ENCODE data around the gene HMX3.

Gene HMX3

DNA sequence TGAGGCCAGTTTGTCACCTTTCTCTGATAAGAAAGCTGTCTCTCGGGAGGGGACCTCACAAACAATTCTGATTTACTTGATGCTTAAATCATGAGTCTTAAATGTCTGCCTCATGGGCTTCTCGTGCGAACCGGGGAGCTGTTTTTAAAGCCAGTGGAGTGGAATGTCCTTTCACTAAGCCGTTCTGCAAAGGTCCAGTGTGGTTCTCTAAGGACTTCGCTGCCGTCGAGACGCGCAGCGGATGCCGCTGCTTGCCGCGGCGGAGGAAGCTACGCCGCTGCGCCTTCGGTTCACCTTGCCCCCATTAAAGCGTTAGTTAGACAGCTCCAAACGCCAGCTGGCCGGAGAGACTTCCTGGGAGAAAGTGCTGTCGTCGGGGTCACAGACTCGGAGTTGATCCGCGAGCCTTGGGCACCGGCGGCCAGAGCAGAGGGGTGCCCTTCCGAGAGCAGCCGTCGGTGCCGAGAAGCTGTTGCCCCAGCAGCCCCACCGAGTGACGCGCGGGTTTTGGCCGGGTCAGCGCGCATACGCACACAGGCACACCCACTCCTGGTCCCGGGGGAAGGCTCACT lies 1.3 kb upstream of the HMX3 start:
- DNase-seq (ENCODE audit: low read depth, low spot score): no peak

DNA sequence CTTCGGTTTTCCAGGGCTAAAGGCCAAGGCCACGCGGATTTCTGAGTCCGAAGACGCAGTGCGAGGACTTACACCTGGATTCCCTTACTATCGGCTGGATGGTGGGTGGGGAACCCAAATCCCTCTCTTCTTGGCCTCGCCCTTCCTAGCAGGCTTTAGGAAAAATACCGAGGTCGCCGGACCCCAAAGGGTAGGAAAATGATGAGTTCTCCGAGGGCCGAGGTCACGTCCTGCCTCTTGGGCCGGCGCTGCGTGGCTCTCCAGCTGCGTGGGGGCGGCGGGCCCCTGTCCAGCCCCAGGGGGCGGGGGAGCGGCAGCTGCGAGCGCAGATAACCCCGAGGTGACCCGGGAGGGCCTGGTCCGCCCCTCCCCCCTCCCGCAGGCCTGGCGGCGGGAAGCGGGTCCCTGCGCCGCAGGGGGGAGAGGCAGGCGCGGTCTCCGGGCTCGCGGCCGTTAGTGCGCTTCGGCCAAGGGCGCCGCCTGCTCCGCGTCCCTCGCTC lies 805 bp upstream of the HMX3 start:
- no peak for DNase-seq (ENCODE audit: low read depth, low spot score)

DNA sequence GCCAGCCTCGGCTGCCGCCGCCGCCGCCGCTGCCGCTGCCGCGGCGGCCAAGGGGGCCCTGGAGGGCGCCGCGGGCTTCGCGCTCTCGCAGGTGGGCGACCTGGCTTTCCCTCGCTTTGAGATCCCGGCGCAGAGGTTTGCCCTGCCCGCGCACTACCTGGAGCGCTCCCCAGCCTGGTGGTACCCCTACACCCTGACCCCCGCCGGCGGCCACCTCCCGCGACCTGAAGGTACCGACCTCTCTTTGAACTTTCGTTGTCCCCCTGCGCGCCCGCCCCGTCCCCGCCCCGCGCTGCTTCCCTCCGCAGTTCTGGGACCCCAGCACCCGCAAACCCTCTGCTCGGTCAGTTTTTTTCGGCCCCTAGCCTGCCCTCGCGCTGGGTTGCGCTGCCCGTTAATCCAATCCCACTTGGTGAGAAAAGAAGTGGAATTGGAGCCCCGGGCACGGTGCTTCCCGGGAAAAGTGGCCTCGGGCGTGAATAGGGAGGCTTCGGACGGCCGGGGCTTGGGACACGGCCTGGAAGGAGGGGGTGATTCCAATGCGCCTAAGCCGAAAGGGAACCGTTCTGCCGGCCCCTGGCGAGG lies 543 bp downstream of the HMX3 start:
- DNase-seq (ENCODE audit: low read depth, low spot score): no peak

DNA sequence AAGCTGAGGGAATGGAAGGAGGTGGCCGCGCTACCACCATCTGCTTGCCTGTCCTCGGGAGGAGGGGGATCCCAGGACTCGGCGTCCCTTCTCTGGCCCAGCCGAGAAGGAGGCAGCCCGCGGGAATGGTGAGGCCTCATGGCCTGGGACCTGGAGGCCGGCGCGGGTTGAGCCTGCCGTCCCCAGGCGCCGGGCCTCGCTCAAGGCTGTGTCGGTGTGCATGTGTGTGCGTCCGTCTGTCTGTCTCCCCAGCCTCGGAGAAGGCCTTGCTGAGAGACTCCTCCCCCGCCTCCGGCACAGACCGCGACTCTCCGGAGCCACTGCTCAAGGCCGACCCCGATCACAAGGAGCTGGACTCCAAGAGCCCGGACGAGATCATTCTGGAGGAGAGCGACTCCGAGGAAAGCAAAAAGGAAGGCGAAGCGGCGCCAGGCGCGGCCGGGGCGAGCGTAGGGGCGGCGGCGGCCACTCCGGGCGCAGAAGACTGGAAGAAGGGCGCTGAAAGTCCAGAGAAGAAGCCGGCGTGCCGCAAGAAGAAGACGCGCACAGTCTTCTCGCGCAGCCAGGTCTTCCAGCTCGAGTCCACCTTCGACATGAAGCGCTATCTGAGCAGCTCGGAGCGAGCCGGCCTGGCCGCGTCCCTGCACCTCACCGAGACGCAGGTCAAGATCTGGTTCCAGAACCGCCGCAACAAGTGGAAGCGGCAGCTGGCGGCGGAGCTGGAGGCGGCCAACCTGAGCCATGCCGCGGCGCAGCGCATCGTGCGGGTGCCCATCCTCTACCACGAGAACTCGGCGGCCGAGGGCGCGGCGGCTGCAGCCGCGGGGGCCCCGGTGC lies 1.3 kb downstream of the HMX3 start:
- no peak for DNase-seq (ENCODE audit: low read depth, low spot score)

DNA sequence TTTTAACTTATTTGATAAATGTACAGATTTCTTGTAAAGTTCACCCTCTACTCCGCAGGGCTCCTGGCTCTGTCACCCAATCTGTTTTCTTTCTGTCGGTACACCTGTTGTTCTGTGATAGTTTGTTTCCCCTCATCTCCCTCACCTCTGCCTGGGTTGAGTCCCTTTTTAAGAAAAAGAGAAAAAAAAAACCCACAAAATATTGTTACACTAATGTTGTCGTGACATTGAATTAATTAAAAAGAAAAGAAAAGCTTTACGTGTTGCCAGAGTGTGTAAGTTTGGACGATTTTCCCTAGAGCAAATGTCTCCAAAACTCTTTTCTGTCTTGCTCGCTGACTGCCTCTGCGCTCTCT lies 3.4 kb downstream of the HMX3 start:
- DNase-seq (ENCODE audit: low read depth, low spot score): no peak

DNA sequence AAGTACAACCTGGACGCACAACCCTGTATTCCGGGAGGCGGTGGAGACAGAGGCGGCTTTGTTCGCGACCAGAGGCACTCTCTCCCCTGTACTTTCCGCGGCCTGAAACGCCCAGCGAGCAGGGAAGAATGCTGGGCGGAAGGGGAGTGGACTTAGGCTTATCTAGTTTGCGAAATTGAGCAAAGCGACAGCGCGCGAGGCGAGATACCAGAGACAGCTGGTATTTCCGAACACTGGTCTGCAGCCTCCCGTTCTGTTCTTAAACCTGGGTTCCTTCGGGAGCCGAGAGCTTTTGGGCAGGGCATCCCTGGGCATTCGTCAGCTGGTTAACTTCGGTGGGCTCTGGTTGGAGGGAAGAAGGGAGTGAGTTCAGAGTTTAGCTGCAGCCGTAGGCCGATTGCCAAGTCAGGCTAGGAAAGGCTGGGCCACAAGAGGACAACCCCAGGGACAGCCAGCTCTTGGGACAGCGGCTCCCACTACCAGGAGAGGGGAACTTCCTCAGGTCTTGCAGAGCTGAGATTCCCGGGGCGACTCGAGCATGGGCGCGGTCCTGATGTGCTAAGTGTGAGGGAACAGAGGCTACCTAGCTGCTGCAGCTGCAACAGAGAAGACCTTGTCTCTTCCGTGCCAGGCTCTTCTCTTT lies 3.9 kb downstream of the HMX3 start:
- no peak for DNase-seq (ENCODE audit: low read depth, low spot score)

DNA sequence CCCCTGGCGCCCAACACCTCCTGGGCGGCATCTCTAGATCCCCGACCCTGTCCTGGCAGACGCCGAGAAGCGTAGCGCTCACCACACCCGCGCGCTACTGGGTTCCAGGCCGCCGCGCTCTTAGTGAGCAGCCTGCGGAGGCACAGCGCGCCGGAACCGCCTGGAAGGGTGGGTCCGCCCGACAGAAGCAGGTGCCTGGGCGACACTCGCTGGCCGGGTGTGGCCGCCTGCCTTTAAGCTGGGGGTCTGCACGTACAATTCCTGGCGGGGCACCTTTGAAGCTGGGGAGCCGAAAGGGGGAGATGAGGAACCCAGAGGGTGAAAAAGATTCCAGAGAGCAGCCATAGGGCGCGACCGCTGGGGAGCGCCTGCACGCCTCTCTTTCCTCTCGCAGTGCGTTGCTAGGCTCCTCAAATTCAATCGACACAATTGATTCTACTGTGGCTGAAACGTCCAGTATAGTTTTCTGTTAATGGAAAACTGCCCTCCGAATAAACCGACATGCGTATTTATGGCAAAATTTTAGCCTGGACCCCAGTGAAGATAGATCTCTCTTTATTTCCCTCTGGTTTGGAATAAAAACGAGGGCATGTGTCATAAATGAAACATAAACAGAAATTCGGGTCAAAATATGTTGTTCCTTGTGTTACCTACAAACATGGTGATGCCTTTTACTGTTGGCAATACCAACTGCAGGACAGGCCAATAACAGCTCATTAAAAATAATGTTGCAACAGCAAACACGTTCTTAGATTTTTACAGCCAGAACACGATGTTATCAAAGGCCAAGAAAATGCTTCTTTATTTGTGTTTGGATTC lies 4.6 kb downstream of the HMX3 start:
- no peak for DNase-seq (ENCODE audit: low read depth, low spot score)

DNA sequence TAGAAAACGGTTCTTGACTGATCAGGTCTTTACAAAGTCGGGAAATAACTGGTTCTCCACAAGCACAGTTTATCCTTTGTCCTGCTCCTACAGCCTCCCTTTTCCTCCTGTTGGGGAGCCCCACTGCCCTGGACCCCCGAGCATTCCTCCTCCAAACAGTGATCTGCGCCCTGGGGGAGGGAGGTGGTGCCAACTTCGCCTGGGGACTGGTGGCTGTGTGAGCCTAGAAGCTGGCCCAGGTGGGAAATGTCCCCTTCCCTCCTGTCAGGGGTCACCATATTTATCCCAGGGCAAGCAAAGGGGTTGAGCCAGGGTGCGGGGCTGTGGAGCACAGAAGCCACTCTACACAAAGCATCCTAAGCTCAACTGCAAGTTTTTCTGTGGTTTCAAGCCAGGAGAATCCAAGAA lies 5.2 kb downstream of the HMX3 start:
- no peak for DNase-seq (ENCODE audit: low read depth, low spot score)

DNA sequence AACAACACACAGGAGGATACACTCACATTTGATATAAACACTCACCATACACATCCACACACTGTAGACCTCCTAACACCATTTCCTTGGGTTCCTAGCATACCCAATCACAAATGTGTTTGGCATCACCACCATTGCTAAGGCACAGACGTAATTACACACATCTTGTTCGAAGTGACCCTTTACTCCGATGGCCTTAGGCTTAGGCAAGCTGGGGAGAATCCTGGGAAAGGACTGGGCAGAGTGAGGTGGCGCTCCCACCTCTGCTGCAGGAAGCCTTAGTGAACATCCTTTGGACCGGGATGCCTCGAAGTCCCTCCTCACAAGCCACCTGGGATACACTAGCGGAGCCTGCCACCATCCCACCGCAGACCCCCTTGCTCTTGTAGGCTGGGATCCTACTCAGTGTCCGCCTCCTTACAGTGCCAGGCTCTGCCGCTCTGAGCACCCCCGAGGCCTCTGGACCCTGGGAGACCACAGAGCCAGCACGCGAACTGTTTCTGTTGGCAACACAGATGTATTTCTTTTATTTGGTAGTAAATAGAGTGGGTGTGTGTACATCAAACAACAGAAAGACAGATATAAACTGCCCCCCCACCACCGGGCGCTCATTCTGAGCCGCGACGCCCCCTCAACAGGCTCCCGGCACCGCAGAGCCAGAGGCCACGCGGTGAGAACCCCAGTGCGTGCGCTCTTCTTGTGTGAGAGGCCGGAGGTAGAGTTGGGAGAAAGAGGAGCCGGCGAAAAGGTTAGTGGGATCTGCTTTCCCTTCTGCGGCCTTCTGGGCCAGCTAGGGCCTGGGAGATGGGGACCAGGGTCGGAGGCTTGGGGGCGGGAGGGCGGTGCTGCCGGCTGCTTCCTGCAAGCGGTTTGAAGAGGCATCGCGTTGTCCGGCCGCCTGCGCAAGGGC lies 6.3 kb downstream of the HMX3 start:
- DNase-seq (ENCODE audit: low read depth, low spot score): no peak

DNA sequence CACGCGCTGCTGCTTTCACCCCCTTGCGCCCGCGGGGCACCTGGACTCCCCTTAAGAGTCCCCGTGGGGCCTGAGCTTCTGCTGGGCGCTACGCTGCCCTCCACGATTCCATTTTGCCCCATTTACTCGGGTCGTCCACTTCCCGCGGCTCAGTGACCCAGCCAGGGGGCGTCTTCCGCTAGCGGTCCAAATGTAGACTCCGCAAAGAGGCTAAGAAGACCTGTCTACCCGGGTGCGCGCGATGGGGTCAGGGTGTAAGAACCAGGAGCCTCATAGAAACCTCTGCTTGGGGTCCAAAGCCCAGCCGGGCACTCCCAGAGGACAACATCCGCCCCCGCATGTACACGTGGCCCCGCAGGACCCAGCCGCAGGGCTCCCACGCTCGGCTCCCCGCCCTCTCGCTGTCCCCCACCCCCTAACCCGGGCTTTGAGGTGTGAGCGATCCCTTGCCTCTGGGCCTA lies 7.0 kb downstream of the HMX3 start:
- no peak for DNase-seq (ENCODE audit: low read depth, low spot score)

DNA sequence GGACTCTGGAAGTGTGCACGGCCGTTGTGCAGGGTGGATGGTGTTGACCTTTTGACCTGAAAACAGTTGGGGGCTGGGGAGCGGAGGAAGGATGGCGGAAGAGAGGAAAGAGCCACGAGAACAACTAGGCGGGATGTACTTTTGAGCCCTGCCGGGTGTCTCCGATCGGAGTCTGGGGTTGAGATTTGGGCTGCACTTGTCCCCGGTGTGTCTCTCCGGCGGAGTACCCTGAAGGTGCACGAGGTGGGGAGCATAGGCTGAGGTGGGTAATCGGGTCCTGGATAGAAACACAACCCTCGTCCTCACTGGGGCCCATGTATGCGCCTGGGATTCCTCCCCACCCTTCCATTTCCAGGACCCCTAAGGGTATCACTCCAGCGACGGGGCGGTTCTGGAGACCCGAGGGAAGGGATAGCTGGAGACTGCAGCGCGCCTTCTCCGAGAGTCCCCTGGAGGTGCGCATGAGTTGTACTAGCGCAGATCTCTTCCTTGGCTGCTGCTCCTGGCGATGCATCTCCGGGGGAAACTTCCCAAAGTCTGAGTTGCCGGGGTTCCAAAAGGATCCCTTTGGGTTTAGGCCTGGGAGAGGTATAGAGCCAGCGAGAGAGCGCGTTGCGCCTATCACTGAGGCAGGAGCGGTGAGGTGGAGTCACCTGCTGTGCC lies 7.5 kb downstream of the HMX3 start:
- no peak for DNase-seq (ENCODE audit: low read depth, low spot score)

DNA sequence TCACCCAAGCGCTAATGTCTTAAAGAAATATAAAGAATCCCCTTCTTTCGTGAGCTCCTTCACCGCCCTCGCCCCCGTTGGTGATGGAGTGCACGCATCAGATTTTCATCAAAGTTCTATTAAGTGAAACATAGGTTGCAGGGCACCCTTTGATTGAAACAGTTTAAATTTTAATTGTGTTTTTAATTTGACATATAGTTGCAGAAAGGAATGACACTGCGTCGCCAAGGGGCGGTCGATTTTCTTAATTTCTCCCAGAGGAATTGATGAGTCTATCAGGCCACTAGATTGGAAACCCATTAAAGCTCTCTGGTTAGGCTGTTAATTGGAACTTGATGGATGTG lies 8.0 kb downstream of the HMX3 start:
- DNase-seq (ENCODE audit: low read depth, low spot score): no peak

DNA sequence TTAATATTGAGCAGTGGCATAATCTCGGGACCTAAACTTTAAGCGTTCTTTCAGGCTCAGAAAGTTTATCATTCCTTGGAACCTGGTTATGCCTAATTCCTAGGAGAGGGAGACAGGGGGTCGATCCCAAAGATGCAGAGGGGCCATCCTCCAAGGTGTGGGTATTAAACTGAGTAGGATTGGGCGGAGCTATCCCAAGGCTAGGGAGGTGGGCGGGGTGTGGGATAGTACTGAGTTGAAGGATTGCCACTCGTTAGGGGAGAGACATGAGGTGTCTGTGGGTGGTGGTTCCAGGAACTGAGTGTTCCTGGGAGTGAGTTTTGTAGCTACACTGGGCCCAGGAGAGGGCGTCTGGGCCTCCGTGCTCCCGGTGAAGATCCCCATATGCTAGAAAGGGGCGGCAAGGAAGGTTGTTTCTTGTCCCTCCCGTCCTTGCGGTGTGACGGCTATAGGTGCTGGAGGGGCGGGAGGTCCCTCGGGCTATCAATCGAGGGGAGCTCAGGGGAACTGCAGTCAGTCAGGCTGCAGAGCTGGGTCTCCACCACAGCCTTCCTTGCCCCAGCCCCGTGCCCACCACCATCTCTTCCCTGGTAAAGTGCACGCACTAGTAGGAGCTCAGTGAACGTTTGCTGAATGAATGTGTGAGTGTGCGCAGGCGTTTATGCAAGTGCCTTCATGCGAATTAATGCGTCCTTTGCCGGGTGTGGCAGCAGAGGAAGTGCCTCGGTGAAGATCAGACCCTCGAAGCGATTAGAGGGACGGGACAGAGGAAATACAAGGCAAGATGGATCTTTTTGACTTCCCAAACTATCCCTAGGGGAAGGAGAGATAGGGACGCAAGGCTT lies 9.1 kb downstream of the HMX3 start:
- DNase-seq (ENCODE audit: low read depth, low spot score): no peak

DNA sequence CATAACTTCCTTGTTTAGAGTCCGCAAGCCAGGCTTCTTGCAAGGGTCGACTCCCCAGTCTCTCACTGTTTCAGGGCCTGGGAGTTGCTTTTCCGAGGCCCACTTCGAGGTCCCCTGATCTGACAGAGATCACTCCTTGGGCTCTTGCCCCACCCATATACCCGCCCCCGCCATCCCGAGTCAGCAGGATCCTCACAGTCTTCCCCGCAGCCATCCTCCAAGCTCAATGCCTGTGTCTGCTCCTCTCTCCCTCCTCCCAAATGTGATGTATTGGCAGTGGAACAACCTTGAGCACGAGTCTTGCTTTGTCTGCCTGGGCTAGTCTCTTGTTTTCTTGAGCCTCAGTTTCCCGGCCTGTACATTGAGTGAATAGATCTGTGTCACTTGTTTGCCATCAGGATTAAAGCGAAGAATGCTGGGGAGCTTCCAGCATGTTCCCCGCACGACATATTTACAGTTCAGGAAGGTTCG lies 9.8 kb downstream of the HMX3 start:
- no peak for DNase-seq (ENCODE audit: low read depth, low spot score)

DNA sequence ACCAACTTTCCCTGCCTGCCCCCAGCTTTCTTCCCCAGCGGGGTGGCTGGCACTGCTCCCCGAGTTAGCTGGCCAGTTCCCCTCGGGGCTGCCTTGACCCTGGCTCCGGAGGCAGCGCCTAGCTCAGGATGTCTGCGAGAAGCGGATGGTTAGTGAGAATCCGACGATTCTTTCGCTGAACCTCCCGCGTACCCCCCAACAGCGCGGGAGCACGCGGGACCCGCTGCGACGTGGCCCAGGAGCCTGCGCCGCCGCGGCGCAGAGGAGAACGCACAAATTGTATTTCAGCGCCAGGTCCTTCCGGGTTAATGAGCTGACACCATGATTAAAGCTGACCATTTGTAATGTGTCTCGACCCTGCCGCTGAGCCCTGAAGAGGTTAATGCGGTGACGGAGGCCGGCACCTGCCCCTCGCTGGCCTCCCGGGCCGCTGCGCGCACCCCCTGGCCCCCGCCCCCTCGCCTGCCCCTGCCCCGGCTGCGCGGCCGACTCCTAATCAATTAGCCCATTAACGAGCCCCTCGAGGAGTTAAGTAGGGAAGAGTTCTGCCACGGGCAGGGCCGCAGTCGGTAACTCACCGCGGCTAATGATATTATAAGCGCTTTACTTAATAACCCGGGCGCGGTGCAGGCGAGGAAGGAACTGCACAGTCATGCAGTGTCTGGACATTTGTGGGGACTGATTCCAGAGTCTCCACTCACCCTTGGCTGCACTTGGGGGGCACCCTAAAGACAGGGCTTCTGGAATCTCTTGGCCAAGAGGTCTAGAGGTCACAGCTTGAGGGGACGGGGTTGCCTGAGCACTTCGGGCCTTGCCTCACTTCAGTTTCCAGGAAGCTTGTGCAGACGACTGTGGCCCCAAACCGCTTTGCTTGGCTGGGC lies 10.5 kb downstream of the HMX3 start:
- DNase-seq (ENCODE audit: low read depth, low spot score): no peak

DNA sequence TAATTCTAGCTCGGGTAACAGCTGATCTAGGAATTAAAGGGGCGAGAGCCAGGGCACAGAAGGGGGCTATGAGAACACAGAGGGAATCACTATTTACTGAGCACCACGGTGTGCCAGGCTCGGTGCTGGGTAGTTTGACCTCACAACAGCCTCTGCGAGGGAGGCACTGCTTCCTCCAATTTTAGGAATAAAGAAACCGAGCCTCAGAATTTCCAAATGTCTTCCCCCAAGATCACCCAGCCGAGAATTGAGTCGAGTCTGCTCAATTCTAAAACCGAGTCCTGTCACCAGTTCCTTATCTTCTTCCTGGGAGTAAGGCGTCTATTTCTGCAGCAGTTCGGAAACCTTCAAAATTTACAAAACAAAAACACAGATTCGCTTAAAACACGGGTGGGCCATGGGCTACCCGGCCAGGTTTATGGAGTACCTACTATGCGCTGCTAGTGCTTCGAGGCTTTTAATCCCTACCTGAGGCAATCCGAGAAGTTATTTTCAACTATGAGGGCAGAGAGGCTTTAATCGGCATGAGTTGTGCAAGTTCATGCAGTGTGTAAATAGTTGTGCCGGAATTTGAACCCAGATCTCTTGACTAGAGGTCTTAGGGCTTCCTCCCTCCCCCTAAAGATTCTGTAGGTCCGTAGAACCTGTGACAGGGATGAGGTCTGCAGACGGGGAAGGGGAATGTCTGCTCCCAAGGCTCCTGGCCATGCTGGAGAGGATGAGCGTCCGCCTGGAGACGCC lies 11.3 kb downstream of the HMX3 start:
- no peak for DNase-seq (ENCODE audit: low read depth, low spot score)
